ENCODE measurements around the gene FH. TPM values are rescaled to one million over a fixed set of nuclear protein-coding genes. Genes with fewer than 3 reads are reported as not detected.

The FH gene
- total RNA-seq, 4 donors from 2014 or later: 37.2 to 65.8 (median 45.2) TPM

DNA sequence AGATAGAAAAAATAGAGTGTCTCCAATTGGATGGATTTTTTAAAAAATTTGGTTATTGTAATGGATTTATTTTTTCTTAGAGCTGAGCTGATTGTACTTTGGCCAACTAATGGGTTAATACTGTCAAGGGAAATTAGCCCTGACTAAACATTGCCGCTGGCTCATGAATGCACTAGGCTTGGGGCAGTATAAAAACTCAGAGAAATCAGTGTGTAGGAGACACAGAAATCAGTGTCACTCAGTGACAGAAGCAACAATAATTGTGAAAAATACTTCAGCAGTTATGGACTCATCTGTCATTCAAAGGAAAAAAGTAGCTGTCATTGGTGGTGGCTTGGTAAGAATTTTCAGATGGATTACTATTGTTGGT lies 12.6 kb upstream of the FH start, which contains the start of gene KMO:
Gene KMO, plus strand, starts transcription at position 217 of the 370 bp plus-strand sequence. Its CDS starts 67 bp downstream, at position 284.
- TF ChIP-seq POLR2A (IDR thresholded peaks at IDR 0.05): no peak
- TF ChIP-seq, protein P1, sequence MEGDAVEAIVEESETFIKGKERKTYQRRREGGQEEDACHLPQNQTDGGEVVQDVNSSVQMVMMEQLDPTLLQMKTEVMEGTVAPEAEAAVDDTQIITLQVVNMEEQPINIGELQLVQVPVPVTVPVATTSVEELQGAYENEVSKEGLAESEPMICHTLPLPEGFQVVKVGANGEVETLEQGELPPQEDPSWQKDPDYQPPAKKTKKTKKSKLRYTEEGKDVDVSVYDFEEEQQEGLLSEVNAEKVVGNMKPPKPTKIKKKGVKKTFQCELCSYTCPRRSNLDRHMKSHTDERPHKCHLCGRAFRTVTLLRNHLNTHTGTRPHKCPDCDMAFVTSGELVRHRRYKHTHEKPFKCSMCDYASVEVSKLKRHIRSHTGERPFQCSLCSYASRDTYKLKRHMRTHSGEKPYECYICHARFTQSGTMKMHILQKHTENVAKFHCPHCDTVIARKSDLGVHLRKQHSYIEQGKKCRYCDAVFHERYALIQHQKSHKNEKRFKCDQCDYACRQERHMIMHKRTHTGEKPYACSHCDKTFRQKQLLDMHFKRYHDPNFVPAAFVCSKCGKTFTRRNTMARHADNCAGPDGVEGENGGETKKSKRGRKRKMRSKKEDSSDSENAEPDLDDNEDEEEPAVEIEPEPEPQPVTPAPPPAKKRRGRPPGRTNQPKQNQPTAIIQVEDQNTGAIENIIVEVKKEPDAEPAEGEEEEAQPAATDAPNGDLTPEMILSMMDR (IDR thresholded peaks at IDR 0.05): no peak
- intact Hi-C loops (cut with DNase I; ENCODE audit: low total_unique reads): no loop called here
- peak within 1 kb of the TSS; percentile 12 for H3K4me3 ChIP-seq (ENCODE audit: low read depth, poor library complexity, severe bottlenecking)
- 6% methylated on average over 1 of the region's 1 CpG for WGBS, 2 donors
- no peak for DNase-seq (ENCODE audit: low spot score in 2 of 2)

DNA sequence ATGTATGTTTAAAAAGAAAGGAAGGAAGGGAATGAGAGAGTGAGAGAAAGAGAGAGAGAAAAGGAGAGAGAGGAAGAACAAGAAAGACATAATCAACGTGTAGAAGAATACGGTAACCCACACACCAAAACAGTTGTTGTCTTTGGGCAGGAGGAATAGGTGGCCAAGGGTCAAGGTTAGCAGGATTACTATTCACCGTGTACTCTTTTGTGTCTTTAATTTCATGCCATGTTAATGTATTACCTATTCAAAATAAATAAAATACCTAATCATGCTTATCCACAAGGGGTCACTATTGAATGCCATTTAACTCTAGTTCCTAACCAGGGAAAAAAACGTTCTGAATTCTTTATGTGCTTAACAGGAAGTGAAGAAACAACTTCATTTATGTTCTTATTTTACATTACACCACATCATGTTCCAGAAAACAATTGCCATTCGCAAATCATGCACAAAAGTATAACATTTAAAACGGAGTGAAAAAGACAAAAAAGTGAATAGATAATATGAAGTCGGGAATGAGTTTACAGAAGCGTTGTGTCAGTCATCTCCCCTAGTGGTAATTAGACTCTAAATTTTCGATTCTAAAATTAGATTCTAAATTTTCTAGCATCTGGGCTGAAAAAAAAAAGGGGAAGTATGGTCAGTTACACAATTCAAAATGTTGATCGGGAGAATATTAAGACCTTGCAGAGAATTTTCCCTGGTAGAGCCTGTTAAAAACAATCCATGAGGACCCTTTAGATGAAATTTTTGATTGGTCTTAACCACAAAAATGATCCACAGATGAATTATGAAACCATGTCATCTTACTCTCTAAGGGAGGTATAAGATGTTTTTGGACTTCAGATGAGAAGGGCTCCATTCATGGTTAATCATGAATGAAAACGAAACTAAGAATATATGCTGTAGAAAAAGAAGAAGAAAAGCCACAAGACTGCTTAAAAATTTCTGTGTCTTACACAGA lies 11.9 kb upstream of the FH start:
- WGBS, 2 donors: 6 to 7% methylated on average over 11 of the region's 11 CpGs
- intact Hi-C loops (cut with DNase I; ENCODE audit: low total_unique reads): no loop called here
- TF ChIP-seq, protein P1 (IDR thresholded peaks at IDR 0.05): peak in 1 of 3 donors; percentile 18
- TF ChIP-seq POLR2A (IDR thresholded peaks at IDR 0.05): no peak
- peak overlapping the region; percentile 12 for H3K4me3 ChIP-seq (ENCODE audit: low read depth, poor library complexity, severe bottlenecking)
- no peak for DNase-seq (ENCODE audit: low spot score in 2 of 2)

GRCh38 chr1:241527146-241527545 lies 7.6 kb upstream of the FH start:
- no peak overlapping the region for H3K4me3 ChIP-seq (ENCODE audit: low read depth, poor library complexity, severe bottlenecking)
- 83 to 91% methylated on average over 3 of the region's 3 CpGs for WGBS, 2 donors
- intact Hi-C loops (cut with DNase I; ENCODE audit: low total_unique reads): no loop called here
- TF ChIP-seq POLR2A (IDR thresholded peaks at IDR 0.05): no peak
- TF ChIP-seq, protein P1 (IDR thresholded peaks at IDR 0.05): no peak
- DNase-seq (ENCODE audit: low spot score in 2 of 2): no peak

GRCh38 chr1:241525026-241525425 lies 5.5 kb upstream of the FH start:
- WGBS, 2 donors: 67 to 70% methylated on average over 3 of the region's 3 CpGs
- intact Hi-C loops (cut with DNase I; ENCODE audit: low total_unique reads): no loop called here
- no peak overlapping the region for H3K4me3 ChIP-seq (ENCODE audit: low read depth, poor library complexity, severe bottlenecking)
- no peak for DNase-seq (ENCODE audit: low spot score in 2 of 2)
- TF ChIP-seq, protein P1 (IDR thresholded peaks at IDR 0.05): no peak
- TF ChIP-seq POLR2A (IDR thresholded peaks at IDR 0.05): no peak

DNA sequence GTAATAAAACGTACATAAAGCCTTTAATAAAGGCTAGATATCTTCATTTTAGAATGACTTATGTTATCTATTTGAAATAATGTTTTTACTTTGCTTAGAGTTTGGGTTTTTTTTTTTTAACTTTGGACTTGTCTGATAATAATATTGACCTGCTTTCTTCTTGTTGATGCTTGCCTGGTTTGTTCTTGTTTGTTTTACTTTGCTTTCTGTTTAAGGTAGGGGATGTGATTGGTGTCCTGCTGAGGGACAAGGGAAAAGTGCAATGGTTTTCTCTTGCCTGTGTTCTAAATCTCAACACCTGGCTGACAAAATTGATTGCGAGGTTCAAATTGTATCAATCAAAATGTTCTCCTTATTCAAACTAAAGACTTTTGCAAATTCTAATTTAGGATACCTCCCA lies 2.2 kb upstream of the FH start:
- no peak for DNase-seq (ENCODE audit: low spot score in 2 of 2)
- 90 to 91% methylated on average over 2 of the region's 2 CpGs for WGBS, 2 donors
- no peak for TF ChIP-seq POLR2A (IDR thresholded peaks at IDR 0.05)
- TF ChIP-seq, protein P1 (IDR thresholded peaks at IDR 0.05): no peak
- intact Hi-C loops (cut with DNase I; ENCODE audit: low total_unique reads): no loop called here
- H3K4me3 ChIP-seq (ENCODE audit: low read depth, poor library complexity, severe bottlenecking): no peak overlapping the region

Data from lower leg skin (tissue), 4 donors.